Measurements from ENCODE around the gene SRRM5.
"Not testable (repeated sequence)": the region's sequence is repeated elsewhere in the genome, so short reads cannot be mapped to it uniquely, and the experiment has no call there.

SRRM5 gene

GRCh38 chr19:43640424-43640757, 28.5 kb downstream of the SRRM5 start:
- DNase-seq, result no peak

DNA sequence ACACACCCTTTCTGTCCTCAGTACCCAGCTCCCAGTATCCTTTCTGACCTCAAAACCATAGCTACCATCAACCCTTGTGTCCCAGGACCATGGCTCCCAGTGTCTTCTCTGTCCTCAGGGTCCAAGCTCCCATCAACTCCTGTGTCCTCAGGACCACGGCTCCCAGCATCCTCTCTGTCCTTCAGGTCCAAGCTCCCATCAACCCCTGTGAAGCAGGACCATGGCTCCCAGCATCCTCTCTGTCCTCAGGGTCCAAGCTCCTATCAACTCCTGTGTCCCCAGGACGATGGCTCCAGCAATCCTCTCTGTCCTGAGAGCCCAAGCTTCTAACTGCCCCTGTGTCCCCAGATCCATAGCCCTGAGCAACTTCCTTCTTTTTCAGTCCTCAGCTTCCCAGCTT, 29.4 kb downstream of the SRRM5 start:
- no peak for DNase-seq

- no peak for DNase-seq
Observed at GRCh38 chr19:43642531-43642930, 30.6 kb downstream of the SRRM5 start.

DNA sequence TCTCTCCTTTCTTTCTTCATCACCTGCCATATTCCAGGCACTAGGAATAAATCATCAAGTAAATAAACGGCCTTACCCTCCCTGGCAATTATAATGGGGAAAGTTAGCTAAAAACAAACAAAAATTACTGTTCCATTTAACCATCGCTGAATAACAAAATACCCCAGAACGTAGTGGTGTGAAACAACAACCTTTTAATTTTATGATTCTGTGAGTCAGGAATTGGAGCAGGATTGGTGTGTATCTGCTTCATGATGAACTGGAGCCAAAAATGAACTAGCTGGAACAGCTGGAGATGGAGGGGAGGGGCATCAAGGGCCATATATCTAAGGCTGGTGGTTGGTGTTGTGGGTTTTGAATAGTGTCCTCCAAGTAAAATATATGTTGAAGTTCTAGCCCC, 31.4 kb downstream of the SRRM5 start:
- no peak for DNase-seq

DNA sequence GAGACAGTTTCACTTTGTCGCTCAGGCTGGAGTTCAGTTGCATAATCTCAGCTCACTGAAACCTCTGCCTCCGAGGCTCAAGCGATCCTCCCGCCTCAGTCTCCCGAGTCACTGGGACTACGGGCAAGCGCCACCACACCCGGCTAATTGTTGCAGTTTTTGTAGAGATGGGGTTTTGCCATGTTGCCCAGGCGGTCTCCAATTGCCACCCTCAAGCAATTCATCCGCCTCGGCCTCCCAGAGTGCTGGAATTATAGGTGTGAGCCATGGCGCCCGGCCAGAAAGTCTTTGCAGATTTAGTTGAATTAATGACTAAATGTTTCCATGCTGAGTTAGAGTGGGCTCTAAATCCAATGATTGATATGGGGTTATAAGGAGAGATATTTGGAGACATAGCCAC, 32.3 kb downstream of the SRRM5 start:
- no peak for DNase-seq

- no peak for DNase-seq
Observed at GRCh38 chr19:43648633-43649032, 36.7 kb downstream of the SRRM5 start.

DNA sequence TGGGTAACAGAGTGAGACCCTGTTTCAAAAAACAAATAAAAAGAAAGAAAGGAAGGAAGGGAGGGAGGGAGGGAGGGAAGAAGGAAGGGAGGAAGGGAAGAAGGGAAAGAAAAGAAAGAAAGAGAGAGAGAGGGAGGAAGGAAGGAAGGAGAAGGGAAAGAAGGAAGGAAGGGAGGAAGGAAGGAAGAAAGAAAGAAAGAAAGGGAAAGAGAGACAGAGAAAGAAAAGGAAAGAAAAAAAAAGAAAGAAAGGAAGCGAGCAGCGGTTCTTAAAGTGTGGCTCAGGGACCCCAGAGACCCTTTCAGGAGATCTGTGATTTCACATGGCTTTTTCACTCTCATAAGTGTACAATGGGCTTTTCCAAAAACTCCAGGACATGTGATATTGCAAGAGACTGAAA, 37.6 kb downstream of the SRRM5 start:
- DNase-seq, result no peak

GRCh38 chr19:43650276-43650675, 38.4 kb downstream of the SRRM5 start:
- DNase-seq, result not testable (repeated sequence)

DNA sequence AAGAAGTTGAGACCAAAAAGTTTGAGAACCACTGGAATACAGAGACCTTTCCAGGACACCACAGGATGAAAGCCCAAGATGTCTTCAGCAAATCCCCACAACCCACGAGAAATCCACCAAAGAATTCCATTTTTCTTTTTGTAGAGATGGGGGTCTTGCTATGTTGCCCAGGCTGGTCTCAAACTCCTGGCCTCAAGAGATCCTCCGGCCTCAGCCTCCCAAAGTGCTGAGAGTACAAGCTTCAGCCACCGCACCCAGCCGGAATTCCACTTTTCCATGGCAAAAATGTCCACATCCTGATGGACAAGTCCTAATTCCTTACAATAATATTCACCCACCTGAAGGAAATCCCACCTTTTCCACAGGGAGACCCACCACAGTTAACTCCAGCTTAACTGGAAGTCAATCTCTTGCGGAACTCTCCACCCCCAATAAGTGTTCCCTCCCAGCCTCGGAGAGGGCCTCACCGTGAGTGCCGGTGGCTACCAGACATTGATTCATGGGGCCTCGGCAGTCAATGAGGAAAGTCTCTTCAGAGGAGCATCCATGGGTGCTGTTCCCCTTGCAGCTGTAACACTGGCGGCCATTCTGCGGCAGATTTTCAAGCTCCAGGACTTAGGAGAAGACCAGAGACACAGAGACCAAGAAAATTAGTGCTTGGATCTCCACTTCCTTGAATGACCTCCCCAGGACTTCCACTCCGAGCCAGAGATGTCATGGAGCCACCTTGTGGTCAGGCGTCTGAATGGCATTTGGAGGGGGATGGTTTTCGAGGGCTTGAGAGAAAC, 40.1 kb downstream of the SRRM5 start:
- no peak for DNase-seq

GRCh38 chr19:43652546-43652874, 40.6 kb downstream of the SRRM5 start:
- no peak for DNase-seq

GRCh38 chr19:43656436-43656835, 44.5 kb downstream of the SRRM5 start:
- DNase-seq, result no peak

DNA sequence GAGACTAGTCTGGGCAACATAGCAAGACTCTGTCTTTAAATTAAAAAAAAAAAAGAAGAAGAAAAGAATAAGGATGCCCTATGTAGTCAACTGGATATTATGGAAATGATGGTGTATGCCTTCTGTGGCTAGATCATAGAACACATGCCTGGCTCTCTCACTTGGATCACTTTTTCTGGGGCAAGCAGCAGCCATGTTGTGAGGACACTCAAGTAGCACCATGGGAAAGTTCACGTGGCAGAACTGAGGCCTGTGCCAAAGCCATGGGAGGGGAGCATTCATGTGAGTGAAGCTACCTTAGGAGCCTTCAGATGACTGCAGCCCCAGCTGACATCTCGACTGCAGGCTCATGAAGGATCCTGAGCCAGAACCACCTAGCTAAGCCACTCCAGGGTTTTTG, 46.1 kb downstream of the SRRM5 start:
- no peak for DNase-seq

DNA sequence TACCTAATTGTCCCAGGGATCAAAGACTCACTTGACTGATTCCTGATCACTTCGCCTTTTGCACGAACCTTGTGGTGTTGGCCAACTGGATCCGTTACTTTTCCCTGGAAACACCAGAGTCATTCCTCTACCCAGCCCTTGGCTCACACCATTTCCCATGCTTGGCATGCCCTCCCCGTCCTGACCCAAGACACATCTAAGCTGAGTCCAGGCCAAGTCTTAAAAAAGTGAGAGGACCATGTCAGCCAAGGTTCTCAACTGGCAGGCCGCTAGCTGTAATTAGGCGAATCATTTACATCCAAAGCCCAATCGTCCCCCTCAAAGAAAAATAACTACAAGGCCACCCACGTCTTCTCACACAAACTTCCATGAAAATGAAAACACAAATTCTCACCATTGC, 46.6 kb downstream of the SRRM5 start:
- DNase-seq, result no peak

DNA sequence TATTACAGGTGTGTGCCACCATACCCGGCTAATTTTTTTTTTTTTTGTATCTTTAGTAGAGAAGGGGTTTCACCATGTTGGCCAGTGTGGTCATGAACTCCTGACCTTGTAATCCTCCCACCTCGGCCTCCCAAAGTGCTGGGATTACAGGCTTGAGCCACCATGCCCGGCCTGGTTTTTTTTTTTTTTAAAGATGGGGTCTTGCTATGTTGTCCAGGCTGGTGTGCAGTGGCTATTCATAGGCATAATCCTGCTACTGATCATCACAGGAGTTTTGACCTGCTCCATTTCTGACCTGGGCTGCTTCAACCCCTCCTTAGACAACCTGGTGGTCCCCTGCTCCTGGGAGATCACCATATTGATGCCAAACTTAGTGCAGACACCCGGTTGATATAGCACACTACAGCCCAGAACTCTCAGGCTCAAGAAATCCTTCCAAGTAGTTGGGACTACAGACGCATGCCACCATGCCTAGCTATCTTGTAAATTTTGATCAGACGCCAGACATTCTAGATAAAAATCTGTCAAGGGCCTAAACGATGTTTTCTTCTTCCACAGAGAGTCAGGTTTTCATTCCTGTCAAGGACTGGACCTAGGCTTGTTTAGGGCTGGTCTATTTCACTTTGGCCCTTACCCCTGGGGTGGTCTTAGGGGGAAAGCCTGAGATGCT, 48.5 kb downstream of the SRRM5 start:
- no peak for DNase-seq

GRCh38 chr19:43660971-43661360, 49.1 kb downstream of the SRRM5 start:
- DNase-seq, result no peak

GRCh38 chr19:43662487-43662886, 50.6 kb downstream of the SRRM5 start:
- DNase-seq, result no peak

DNA sequence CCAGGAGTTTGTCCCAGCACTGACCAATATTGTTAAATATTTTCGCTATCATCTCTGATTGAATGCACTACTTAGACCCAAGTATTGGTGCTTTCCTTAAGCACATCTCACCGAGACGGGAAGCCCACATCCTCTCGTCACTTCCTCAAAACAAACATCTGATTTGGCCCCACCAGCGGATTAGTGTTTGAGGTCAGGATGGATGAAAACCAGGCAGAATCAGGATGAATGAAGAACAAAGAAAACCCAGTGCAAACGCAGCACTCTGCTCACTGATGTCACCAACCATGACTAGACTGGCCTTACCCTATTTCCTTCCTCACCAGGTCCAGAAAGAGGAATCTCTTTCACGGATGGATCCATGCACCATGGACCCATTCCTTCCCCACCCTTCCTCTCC, 52.1 kb downstream of the SRRM5 start:
- no peak for DNase-seq
